ENCODE results near the gene HDAC2.

DNA sequence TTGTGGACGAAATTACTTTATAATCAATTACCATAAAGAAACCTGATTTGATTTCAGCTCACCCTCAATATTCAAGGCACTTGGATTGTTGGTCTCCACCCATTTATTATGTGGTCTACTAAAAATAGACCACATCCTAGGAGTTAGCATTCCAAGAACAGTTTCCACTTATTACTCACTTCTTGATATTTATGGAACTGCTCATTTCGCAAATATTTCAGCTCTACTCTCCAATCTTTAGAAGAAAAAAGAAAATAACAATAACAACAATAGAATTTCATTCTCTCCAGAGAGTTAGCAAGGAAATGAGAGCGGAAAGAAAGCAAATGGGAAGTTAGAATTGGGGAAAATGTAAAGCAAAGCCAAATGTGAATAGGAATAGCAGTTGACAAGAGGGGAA lies 26.2 kb upstream of the HDAC2 start:
- TF ChIP-seq, protein P1, sequence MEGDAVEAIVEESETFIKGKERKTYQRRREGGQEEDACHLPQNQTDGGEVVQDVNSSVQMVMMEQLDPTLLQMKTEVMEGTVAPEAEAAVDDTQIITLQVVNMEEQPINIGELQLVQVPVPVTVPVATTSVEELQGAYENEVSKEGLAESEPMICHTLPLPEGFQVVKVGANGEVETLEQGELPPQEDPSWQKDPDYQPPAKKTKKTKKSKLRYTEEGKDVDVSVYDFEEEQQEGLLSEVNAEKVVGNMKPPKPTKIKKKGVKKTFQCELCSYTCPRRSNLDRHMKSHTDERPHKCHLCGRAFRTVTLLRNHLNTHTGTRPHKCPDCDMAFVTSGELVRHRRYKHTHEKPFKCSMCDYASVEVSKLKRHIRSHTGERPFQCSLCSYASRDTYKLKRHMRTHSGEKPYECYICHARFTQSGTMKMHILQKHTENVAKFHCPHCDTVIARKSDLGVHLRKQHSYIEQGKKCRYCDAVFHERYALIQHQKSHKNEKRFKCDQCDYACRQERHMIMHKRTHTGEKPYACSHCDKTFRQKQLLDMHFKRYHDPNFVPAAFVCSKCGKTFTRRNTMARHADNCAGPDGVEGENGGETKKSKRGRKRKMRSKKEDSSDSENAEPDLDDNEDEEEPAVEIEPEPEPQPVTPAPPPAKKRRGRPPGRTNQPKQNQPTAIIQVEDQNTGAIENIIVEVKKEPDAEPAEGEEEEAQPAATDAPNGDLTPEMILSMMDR (conservative IDR thresholded peaks at IDR 0.05; ENCODE audit: low read length) = no peak
- no peak for TF ChIP-seq EZH2phosphoT487 (IDR thresholded peaks at IDR 0.05; ENCODE audit: borderline replicate concordance)

Data from Loucy (cell line).